ENCODE data around the gene MSLN. TPM values are rescaled to one million over a fixed set of nuclear protein-coding genes. Genes with fewer than 3 reads are reported as not detected.

Gene MSLN
- total and polyA plus RNA-seq, 2 of the 8 experiments (the other 6 are each of a cell fraction or from before 2014, with no cell fraction given): 0.28 to 0.50 TPM

DNA sequence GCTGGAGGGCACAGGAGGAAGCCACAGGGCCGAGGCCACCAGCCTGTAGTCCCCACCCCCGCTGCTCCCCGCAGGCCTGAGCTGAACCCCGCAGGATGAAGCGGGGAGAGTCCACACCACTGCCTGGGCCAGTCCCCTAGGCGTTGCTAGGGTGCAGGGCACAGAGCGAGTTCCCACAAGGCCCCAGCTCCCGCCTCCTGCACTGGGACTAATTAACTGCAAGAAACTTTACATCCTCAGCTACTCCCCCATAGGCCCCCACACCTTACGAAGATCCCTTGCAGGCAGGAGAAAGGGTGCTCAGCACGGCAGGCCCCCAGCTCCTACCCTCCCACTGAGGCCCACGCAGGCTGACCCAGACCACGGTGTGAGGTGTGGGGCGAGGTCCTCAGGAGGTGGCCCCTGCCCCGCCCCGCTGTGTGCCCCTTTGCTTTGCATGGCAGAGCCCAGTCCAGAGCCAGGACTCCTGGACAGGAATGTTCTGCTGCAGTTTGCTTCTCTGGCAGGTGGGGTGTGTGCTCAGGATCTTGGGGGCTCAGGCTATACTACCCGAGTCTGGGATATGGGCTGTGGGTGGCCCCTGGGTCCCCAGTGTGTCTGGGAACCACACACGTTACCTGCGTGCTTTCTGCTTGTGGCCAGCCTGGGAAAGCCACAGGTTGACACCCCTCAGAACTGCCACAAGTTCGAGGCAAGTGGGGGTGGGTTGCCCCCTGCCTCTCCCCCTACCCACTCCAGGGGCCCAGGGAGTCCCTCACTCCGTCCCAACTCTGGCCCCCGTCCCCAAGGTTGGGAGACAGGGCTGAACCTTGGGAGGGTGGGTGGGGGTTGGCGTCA, 38.8 kb downstream of the MSLN start (continued):
- TF ChIP-seq, protein P1, sequence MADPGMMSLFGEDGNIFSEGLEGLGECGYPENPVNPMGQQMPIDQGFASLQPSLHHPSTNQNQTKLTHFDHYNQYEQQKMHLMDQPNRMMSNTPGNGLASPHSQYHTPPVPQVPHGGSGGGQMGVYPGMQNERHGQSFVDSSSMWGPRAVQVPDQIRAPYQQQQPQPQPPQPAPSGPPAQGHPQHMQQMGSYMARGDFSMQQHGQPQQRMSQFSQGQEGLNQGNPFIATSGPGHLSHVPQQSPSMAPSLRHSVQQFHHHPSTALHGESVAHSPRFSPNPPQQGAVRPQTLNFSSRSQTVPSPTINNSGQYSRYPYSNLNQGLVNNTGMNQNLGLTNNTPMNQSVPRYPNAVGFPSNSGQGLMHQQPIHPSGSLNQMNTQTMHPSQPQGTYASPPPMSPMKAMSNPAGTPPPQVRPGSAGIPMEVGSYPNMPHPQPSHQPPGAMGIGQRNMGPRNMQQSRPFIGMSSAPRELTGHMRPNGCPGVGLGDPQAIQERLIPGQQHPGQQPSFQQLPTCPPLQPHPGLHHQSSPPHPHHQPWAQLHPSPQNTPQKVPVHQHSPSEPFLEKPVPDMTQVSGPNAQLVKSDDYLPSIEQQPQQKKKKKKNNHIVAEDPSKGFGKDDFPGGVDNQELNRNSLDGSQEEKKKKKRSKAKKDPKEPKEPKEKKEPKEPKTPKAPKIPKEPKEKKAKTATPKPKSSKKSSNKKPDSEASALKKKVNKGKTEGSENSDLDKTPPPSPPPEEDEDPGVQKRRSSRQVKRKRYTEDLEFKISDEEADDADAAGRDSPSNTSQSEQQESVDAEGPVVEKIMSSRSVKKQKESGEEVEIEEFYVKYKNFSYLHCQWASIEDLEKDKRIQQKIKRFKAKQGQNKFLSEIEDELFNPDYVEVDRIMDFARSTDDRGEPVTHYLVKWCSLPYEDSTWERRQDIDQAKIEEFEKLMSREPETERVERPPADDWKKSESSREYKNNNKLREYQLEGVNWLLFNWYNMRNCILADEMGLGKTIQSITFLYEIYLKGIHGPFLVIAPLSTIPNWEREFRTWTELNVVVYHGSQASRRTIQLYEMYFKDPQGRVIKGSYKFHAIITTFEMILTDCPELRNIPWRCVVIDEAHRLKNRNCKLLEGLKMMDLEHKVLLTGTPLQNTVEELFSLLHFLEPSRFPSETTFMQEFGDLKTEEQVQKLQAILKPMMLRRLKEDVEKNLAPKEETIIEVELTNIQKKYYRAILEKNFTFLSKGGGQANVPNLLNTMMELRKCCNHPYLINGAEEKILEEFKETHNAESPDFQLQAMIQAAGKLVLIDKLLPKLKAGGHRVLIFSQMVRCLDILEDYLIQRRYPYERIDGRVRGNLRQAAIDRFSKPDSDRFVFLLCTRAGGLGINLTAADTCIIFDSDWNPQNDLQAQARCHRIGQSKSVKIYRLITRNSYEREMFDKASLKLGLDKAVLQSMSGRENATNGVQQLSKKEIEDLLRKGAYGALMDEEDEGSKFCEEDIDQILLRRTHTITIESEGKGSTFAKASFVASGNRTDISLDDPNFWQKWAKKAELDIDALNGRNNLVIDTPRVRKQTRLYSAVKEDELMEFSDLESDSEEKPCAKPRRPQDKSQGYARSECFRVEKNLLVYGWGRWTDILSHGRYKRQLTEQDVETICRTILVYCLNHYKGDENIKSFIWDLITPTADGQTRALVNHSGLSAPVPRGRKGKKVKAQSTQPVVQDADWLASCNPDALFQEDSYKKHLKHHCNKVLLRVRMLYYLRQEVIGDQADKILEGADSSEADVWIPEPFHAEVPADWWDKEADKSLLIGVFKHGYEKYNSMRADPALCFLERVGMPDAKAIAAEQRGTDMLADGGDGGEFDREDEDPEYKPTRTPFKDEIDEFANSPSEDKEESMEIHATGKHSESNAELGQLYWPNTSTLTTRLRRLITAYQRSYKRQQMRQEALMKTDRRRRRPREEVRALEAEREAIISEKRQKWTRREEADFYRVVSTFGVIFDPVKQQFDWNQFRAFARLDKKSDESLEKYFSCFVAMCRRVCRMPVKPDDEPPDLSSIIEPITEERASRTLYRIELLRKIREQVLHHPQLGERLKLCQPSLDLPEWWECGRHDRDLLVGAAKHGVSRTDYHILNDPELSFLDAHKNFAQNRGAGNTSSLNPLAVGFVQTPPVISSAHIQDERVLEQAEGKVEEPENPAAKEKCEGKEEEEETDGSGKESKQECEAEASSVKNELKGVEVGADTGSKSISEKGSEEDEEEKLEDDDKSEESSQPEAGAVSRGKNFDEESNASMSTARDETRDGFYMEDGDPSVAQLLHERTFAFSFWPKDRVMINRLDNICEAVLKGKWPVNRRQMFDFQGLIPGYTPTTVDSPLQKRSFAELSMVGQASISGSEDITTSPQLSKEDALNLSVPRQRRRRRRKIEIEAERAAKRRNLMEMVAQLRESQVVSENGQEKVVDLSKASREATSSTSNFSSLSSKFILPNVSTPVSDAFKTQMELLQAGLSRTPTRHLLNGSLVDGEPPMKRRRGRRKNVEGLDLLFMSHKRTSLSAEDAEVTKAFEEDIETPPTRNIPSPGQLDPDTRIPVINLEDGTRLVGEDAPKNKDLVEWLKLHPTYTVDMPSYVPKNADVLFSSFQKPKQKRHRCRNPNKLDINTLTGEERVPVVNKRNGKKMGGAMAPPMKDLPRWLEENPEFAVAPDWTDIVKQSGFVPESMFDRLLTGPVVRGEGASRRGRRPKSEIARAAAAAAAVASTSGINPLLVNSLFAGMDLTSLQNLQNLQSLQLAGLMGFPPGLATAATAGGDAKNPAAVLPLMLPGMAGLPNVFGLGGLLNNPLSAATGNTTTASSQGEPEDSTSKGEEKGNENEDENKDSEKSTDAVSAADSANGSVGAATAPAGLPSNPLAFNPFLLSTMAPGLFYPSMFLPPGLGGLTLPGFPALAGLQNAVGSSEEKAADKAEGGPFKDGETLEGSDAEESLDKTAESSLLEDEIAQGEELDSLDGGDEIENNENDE (IDR thresholded peaks at IDR 0.05; ENCODE audit: insufficient replicate concordance, low read length): no peak
- TF ChIP-seq KDM4A (IDR thresholded peaks at IDR 0.05; ENCODE audit: low read depth, low read length, severe bottlenecking): no peak
- no peak for TF ChIP-seq GABPA (IDR thresholded peaks at IDR 0.05; ENCODE audit: borderline replicate concordance, insufficient read depth, low read length)
- TF ChIP-seq TCF12 (IDR thresholded peaks at IDR 0.05; ENCODE audit: low read depth, low read length): no peak
- no peak for TF ChIP-seq JUN (IDR thresholded peaks at IDR 0.05; ENCODE audit: low read depth, low read length)
- TF ChIP-seq TAF1 (IDR thresholded peaks at IDR 0.05; ENCODE audit: low read depth, low read length): no peak
- TF ChIP-seq POU5F1 (IDR thresholded peaks at IDR 0.05; ENCODE audit: low read depth, low read length): no peak
